ENCODE results near the gene PRKG1. TPM values are rescaled to one million over a fixed set of nuclear protein-coding genes. Genes with fewer than 3 reads are reported as not detected.

PRKG1 gene
- polyA plus RNA-seq, 1 donor (not counting 4 experiments of a cell fraction or from before 2014, with no cell fraction given), result 0.24 TPM

DNA sequence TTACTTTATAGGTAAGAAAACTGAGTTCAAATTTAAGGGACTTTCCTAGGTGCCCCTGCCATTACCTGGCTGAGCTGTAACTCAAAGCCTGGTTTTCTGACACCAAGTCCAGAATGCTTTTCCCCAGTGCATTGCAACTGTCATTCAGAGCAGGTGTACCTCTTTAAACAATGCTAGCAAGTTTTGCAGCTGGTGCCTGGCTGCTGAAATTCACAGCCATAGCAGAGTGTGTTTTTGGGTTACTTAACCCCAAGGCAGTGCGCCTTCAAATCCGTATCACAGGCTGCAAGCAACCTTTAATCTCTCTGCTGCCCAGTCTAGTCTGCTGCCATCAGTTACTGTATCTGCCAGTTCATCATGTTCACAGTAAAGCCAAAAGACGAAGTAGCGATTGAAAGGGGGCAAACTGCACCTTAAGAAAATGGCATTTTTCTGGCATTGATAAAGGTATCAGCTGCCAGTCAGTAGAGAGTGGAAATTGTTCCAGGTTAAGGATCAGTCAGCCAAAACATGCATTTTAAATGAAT is 359.7 kb downstream of the PRKG1 start:
- DNase-seq (ENCODE audit: low read depth, low spot score) (no peak), FAIRE-seq (no peak)
- Histone ChIP-seq H3K9ac (ENCODE audit: control insufficient read depth, extremely low read depth, insufficient read depth, low read length) (no peak overlapping the region), H3K27ac (ENCODE audit: control insufficient read depth, insufficient read depth, low read length) (no peak overlapping the region), H3K9me1 (ENCODE audit: control insufficient read depth, extremely low read depth, insufficient read depth, low read length) (no peaks in the 10 kb centered on the region), H3K4me2 (ENCODE audit: control insufficient read depth, extremely low read depth, insufficient read depth, low read depth, low read length) (no peak overlapping the region), H3K4me1 (ENCODE audit: control insufficient read depth, extremely low read depth, insufficient read depth, low read length) (no peaks in the 10 kb centered on the region), H3K79me2 (ENCODE audit: control insufficient read depth, insufficient read depth, low read length) (no peaks in the 10 kb centered on the region), H2AFZ (ENCODE audit: control insufficient read depth, low read length) (no peak overlapping the region), H3K4me3 (ENCODE audit: control insufficient read depth in 2 of 3, extremely low read depth in 1 of 3, insufficient read depth in 2 of 3, low read depth in 1 of 3, low read length in 3 of 3) (no peak overlapping the region), H4K20me1 (ENCODE audit: control insufficient read depth, extremely low read depth, insufficient read depth, low read length) (no peaks in the 10 kb centered on the region), H3K9me3 (ENCODE audit: control insufficient read depth, low read depth, low read length) (no peaks in the 10 kb centered on the region), H3K36me3 (ENCODE audit: control insufficient read depth in 2 of 2, extremely low read depth in 1 of 2, insufficient read depth in 2 of 2, low read length in 2 of 2) (no peaks in the 10 kb centered on the region), H3K27me3 (ENCODE audit: control insufficient read depth, extremely low read depth, insufficient read depth, low read length) (no peaks in the 10 kb centered on the region)
- TF ChIP-seq EZH2 (IDR thresholded peaks at IDR 0.05; ENCODE audit: low read length), result no peak
- TF ChIP-seq, protein P1, sequence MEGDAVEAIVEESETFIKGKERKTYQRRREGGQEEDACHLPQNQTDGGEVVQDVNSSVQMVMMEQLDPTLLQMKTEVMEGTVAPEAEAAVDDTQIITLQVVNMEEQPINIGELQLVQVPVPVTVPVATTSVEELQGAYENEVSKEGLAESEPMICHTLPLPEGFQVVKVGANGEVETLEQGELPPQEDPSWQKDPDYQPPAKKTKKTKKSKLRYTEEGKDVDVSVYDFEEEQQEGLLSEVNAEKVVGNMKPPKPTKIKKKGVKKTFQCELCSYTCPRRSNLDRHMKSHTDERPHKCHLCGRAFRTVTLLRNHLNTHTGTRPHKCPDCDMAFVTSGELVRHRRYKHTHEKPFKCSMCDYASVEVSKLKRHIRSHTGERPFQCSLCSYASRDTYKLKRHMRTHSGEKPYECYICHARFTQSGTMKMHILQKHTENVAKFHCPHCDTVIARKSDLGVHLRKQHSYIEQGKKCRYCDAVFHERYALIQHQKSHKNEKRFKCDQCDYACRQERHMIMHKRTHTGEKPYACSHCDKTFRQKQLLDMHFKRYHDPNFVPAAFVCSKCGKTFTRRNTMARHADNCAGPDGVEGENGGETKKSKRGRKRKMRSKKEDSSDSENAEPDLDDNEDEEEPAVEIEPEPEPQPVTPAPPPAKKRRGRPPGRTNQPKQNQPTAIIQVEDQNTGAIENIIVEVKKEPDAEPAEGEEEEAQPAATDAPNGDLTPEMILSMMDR (optimal IDR thresholded peaks at IDR 0.05 in 1 of 3, IDR thresholded peaks at IDR 0.05 in 1 of 3, conservative IDR thresholded peaks at IDR 0.05 in 1 of 3; ENCODE audit: extremely low read depth in 1 of 3, insufficient read depth in 2 of 3, low read length in 3 of 3), result no peak
- dilution Hi-C loops (cut with MboI; ENCODE audit: extremely low pct_ligation_motif_present, low sequenced_read_pairs), result no loop called here

DNA sequence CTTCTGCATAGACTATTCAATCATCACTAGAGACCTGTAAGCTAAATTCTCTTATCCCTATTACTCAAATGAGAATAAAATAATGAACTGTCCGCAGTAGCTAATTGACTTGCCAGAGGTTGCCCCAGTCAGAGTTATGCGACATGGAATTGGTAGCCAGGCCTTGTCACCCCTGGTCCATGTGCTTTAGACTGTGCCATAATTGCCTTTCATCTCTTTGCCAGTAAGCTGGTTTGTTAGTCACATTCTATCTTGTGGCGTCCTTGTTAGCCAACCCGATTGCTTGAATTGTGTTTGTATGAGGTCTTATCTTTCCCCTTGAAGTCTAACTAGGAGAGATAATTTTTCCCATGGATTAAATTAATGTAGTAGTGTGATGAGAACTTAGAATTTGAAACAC is 362.5 kb downstream of the PRKG1 start:
- DNase-seq (ENCODE audit: low read depth, low spot score), result no peak
- no peak overlapping the region for H3K4me2 ChIP-seq (ENCODE audit: control insufficient read depth, extremely low read depth, insufficient read depth, low read depth, low read length)
- H2AFZ ChIP-seq (ENCODE audit: control insufficient read depth, low read length), result no peak overlapping the region
- TF ChIP-seq EZH2 (IDR thresholded peaks at IDR 0.05; ENCODE audit: low read length), result no peak
- TF ChIP-seq, protein P1 (optimal IDR thresholded peaks at IDR 0.05 in 1 of 3, IDR thresholded peaks at IDR 0.05 in 1 of 3, conservative IDR thresholded peaks at IDR 0.05 in 1 of 3; ENCODE audit: extremely low read depth in 1 of 3, insufficient read depth in 2 of 3, low read length in 3 of 3), result no peak
- no peak overlapping the region for H3K4me3 ChIP-seq (ENCODE audit: control insufficient read depth in 2 of 3, extremely low read depth in 1 of 3, insufficient read depth in 2 of 3, low read depth in 1 of 3, low read length in 3 of 3)
- no peak for FAIRE-seq
- H3K9ac ChIP-seq (ENCODE audit: control insufficient read depth, extremely low read depth, insufficient read depth, low read length), result no peak overlapping the region
- dilution Hi-C loops (cut with MboI; ENCODE audit: extremely low pct_ligation_motif_present, low sequenced_read_pairs), result no loop called here
- H3K9me3 ChIP-seq (ENCODE audit: control insufficient read depth, low read depth, low read length), result no peaks in the 10 kb centered on the region
- H3K36me3 ChIP-seq (ENCODE audit: control insufficient read depth in 2 of 2, extremely low read depth in 1 of 2, insufficient read depth in 2 of 2, low read length in 2 of 2), result no peaks in the 10 kb centered on the region
- H3K9me1 ChIP-seq (ENCODE audit: control insufficient read depth, extremely low read depth, insufficient read depth, low read length), result no peaks in the 10 kb centered on the region
- no peak overlapping the region for H3K27ac ChIP-seq (ENCODE audit: control insufficient read depth, insufficient read depth, low read length)
- H3K27me3 ChIP-seq (ENCODE audit: control insufficient read depth, extremely low read depth, insufficient read depth, low read length), result no peaks in the 10 kb centered on the region
- H4K20me1 ChIP-seq (ENCODE audit: control insufficient read depth, extremely low read depth, insufficient read depth, low read length), result no peaks in the 10 kb centered on the region
- H3K4me1 ChIP-seq (ENCODE audit: control insufficient read depth, extremely low read depth, insufficient read depth, low read length), result no peaks in the 10 kb centered on the region
- H3K79me2 ChIP-seq (ENCODE audit: control insufficient read depth, insufficient read depth, low read length), result no peaks in the 10 kb centered on the region

All from keratinocyte (primary cell).